ENCODE results near the gene INPP5K.

INPP5K gene

GRCh38 chr17:1559047-1560043 lies 42.9 kb upstream of the INPP5K start:
- H3K36me3 ChIP-seq (ENCODE audit: control insufficient read depth in 1 of 2, insufficient read depth in 2 of 2, low read length in 2 of 2), result peaks cover 11 to 13% of the 10 kb centered on the region in 2 experiments
- no CpG with 5 or more reads among the region's 10 CpGs for WGBS (ENCODE audit: extremely low coverage, insufficient coverage, insufficient read length)
- H3K4me2 ChIP-seq (ENCODE audit: low read length), result no peak overlapping the region
- H4K8ac ChIP-seq (ENCODE audit: low read depth, low read length), result no peak overlapping the region
- no peak overlapping the region for H3K14ac ChIP-seq (ENCODE audit: low read length)
- H2AFZ ChIP-seq (ENCODE audit: insufficient read depth, low read length, poor library complexity), result no peak overlapping the region
- no peak overlapping the region for H2BK5ac ChIP-seq (ENCODE audit: low read depth, low read length, poor library complexity)
- H3K79me1 ChIP-seq (ENCODE audit: low read length), result peaks cover 12% of the 10 kb centered on the region
- peak overlapping the region; percentile 32 for H3K27ac ChIP-seq (ENCODE audit: low read depth, low read length)
- no peak overlapping the region for H3K4me3 ChIP-seq (ENCODE audit: low read depth, low read length)
- no peak overlapping the region for H2BK12ac ChIP-seq (ENCODE audit: low read length)
- H3K4me1 ChIP-seq (ENCODE audit: control insufficient read depth in 1 of 2, insufficient read depth in 2 of 2, low read length in 2 of 2), result peaks cover 28 to 38% of the 10 kb centered on the region in 2 experiments
- H2BK120ac ChIP-seq (ENCODE audit: insufficient read depth, low read length, poor library complexity), result no peak overlapping the region
- H4K91ac ChIP-seq (ENCODE audit: low read depth, low read length), result no peak overlapping the region
- no peaks in the 10 kb centered on the region for H3K9me3 ChIP-seq (ENCODE audit: insufficient read depth, low read depth, low read length)
- H3K27me3 ChIP-seq (ENCODE audit: insufficient read depth, low read length), result no peaks in the 10 kb centered on the region
- no peak overlapping the region for H3K23ac ChIP-seq (ENCODE audit: low read length)
- H4K12ac ChIP-seq (ENCODE audit: low read depth, low read length), result no peak overlapping the region
- no peak overlapping the region for H3K9ac ChIP-seq (ENCODE audit: low read length)
- no peak overlapping the region for H3K18ac ChIP-seq (ENCODE audit: low read length)
- peak overlapping the region; percentile 34 for H3K4ac ChIP-seq (ENCODE audit: low read depth, low read length)
- H3K79me2 ChIP-seq (ENCODE audit: control insufficient read depth, insufficient read depth, low read length, poor library complexity), result peaks cover 26% of the 10 kb centered on the region
- DNase-seq, result no peak
- no peak overlapping the region for H2AK5ac ChIP-seq (ENCODE audit: low read length)

DNA sequence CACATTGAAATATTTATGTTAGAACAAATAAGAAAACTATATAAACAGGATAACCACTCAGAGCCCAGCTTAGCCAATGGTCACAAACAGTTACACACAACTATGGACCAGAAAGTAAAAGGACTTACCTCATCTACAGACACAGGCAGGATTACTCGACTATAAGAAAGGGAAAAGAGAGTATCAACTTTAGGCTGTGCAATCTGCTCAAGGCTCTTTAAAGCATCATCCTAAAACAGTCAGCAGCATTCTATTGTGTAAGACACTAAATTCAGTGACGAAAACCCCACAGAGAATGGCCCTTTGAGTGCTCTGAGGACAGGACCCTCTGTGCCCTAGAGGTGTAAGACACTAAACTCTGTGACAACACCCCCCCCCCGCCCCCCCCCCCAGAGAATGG lies 42.0 kb upstream of the INPP5K start:
- Histone ChIP-seq H3K27ac (ENCODE audit: low read depth, low read length) (no peak overlapping the region), H3K9me3 (ENCODE audit: insufficient read depth, low read depth, low read length) (no peaks in the 10 kb centered on the region), H4K91ac (ENCODE audit: low read depth, low read length) (no peak overlapping the region), H2BK12ac (ENCODE audit: low read length) (no peak overlapping the region), H3K36me3 (ENCODE audit: control insufficient read depth in 1 of 2, insufficient read depth in 2 of 2, low read length in 2 of 2) (peaks cover 11 to 17% of the 10 kb centered on the region in 2 experiments), H3K79me1 (ENCODE audit: low read length) (peaks cover 12% of the 10 kb centered on the region), H3K9ac (ENCODE audit: low read length) (no peak overlapping the region), H3K27me3 (ENCODE audit: insufficient read depth, low read length) (no peaks in the 10 kb centered on the region), H2AFZ (ENCODE audit: insufficient read depth, low read length, poor library complexity) (no peak overlapping the region), H3K18ac (ENCODE audit: low read length) (no peak overlapping the region), H2BK120ac (ENCODE audit: insufficient read depth, low read length, poor library complexity) (no peak overlapping the region), H4K12ac (ENCODE audit: low read depth, low read length) (no peak overlapping the region), H2BK5ac (ENCODE audit: low read depth, low read length, poor library complexity) (no peak overlapping the region), H3K14ac (ENCODE audit: low read length) (no peak overlapping the region), H3K4me1 (ENCODE audit: control insufficient read depth in 1 of 2, insufficient read depth in 2 of 2, low read length in 2 of 2) (peaks cover 33 to 44% of the 10 kb centered on the region in 2 experiments), H3K4me3 (ENCODE audit: low read depth, low read length) (no peak overlapping the region), H3K79me2 (ENCODE audit: control insufficient read depth, insufficient read depth, low read length, poor library complexity) (peaks cover 26% of the 10 kb centered on the region), H4K8ac (ENCODE audit: low read depth, low read length) (no peak overlapping the region), H2AK5ac (ENCODE audit: low read length) (no peak overlapping the region), H3K4ac (ENCODE audit: low read depth, low read length) (no peak overlapping the region), H3K23ac (ENCODE audit: low read length) (no peak overlapping the region), H3K4me2 (ENCODE audit: low read length) (no peak overlapping the region)
- no peak for DNase-seq
- WGBS (ENCODE audit: extremely low coverage, insufficient coverage, insufficient read length), result no CpG with 5 or more reads among the region's 3 CpGs

DNA sequence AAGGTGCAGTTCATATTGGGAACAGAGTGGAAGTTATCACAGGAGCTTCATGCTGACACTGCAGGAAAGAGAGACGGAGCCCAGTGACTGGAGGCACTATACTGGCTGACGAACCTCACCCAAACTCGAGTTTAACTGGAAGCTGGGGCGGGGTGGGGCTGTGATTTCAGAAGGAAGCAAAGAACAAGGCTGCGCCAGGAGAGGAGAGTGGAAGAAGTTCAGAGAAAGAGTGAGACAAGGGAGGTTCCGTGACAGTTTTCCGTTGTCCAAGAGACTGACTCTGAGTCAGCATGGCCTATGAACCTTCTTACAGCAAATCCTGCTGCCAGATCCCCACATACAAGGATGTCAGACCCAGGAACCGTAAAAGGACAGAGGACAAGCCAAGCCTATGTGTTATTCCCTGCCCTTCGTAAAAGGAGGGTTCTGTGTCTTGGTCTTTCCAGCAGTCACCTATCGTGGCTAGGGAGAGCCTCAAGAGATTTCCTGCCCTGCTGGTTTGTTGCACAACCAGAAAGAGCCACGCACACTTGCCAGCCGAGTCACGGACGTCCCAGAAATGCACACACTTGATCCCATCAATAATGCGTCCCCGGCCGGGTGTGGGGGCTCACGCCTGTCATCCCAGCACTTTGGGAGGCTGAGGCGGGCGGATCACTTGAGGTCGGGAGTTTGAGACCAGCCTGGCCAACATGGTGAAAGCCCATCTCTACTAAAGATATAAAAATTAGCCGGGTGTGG lies 41.1 kb upstream of the INPP5K start:
- Histone ChIP-seq H2AFZ (ENCODE audit: insufficient read depth, low read length, poor library complexity) (no peak overlapping the region), H3K4me3 (ENCODE audit: low read depth, low read length) (no peak overlapping the region), H3K36me3 (ENCODE audit: control insufficient read depth in 1 of 2, insufficient read depth in 2 of 2, low read length in 2 of 2) (peaks cover 15 to 22% of the 10 kb centered on the region in 2 experiments), H3K27me3 (ENCODE audit: insufficient read depth, low read length) (no peaks in the 10 kb centered on the region), H3K14ac (ENCODE audit: low read length) (no peak overlapping the region), H3K9me3 (ENCODE audit: insufficient read depth, low read depth, low read length) (no peaks in the 10 kb centered on the region), H3K4me2 (ENCODE audit: low read length) (no peak overlapping the region), H3K27ac (ENCODE audit: low read depth, low read length) (no peak overlapping the region), H3K4ac (ENCODE audit: low read depth, low read length) (no peak overlapping the region), H4K91ac (ENCODE audit: low read depth, low read length) (no peak overlapping the region), H3K79me1 (ENCODE audit: low read length) (peaks cover 9% of the 10 kb centered on the region), H2BK120ac (ENCODE audit: insufficient read depth, low read length, poor library complexity) (no peak overlapping the region), H2AK5ac (ENCODE audit: low read length) (no peak overlapping the region), H3K18ac (ENCODE audit: low read length) (no peak overlapping the region), H4K8ac (ENCODE audit: low read depth, low read length) (no peak overlapping the region), H4K12ac (ENCODE audit: low read depth, low read length) (no peak overlapping the region), H3K23ac (ENCODE audit: low read length) (no peak overlapping the region), H3K9ac (ENCODE audit: low read length) (no peak overlapping the region), H3K4me1 (ENCODE audit: control insufficient read depth in 1 of 2, insufficient read depth in 2 of 2, low read length in 2 of 2) (peaks cover 34 to 49% of the 10 kb centered on the region in 2 experiments), H3K79me2 (ENCODE audit: control insufficient read depth, insufficient read depth, low read length, poor library complexity) (peaks cover 26% of the 10 kb centered on the region), H2BK5ac (ENCODE audit: low read depth, low read length, poor library complexity) (no peak overlapping the region), H2BK12ac (ENCODE audit: low read length) (no peak overlapping the region)
- DNase-seq, result peak; percentile 54 to 72
- WGBS (ENCODE audit: extremely low coverage, insufficient coverage, insufficient read length), result no CpG with 5 or more reads among the region's 22 CpGs

DNA sequence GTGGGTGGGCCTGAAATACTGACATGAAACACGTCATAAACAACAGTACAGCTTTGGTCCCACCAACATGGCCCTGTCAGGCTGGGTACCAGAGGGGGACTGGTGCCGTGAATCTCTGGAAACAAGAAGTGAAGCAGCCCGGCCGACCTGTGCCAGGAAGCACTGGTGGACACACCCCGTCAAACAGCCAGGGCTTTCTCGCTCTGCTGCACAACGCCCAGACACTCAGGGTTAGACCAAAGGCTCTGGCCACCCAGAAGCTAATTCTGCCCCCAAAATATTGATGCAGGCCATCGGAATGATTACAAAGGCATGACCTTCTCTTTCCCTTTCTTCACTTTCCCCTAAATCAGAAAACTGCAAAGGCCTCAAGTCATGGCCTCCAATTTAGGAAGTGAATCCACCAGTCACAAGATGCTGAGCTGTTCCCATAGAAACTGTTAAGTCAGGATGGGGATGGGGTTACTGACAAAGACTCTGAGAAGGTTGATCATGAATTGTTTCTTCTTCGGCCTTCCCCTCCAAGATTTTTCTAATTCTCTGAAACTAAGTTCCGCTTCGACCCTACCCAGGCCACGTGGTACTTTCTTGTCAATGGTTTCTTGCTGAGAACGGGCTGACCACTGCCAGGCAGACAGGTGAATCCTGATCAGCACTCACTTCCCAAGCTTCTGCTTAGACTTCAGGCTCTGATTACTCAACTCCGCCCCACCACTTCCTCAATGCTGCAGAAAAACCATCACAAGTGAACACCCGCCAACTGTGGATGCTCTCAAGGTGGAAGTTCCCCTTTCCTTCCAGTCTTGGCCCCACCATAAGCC lies 39.4 kb upstream of the INPP5K start:
- no peak overlapping the region for H2BK120ac ChIP-seq (ENCODE audit: insufficient read depth, low read length, poor library complexity)
- H2AK5ac ChIP-seq (ENCODE audit: low read length), result no peak overlapping the region
- H3K23ac ChIP-seq (ENCODE audit: low read length), result no peak overlapping the region
- no peaks in the 10 kb centered on the region for H3K9me3 ChIP-seq (ENCODE audit: insufficient read depth, low read depth, low read length)
- H3K27me3 ChIP-seq (ENCODE audit: insufficient read depth, low read length), result no peaks in the 10 kb centered on the region
- H3K4me3 ChIP-seq (ENCODE audit: low read depth, low read length), result no peak overlapping the region
- no peak overlapping the region for H3K4me2 ChIP-seq (ENCODE audit: low read length)
- no peak overlapping the region for H4K12ac ChIP-seq (ENCODE audit: low read depth, low read length)
- H3K18ac ChIP-seq (ENCODE audit: low read length), result peak overlapping the region; percentile 49
- no peak for DNase-seq
- peaks cover 25 to 33% of the 10 kb centered on the region in 2 experiments for H3K36me3 ChIP-seq (ENCODE audit: control insufficient read depth in 1 of 2, insufficient read depth in 2 of 2, low read length in 2 of 2)
- no peak overlapping the region for H2BK12ac ChIP-seq (ENCODE audit: low read length)
- H4K91ac ChIP-seq (ENCODE audit: low read depth, low read length), result no peak overlapping the region
- H3K79me1 ChIP-seq (ENCODE audit: low read length), result peaks cover 2% of the 10 kb centered on the region
- WGBS (ENCODE audit: extremely low coverage, insufficient coverage, insufficient read length), result no CpG with 5 or more reads among the region's 15 CpGs
- no peak overlapping the region for H3K27ac ChIP-seq (ENCODE audit: low read depth, low read length)
- H3K4ac ChIP-seq (ENCODE audit: low read depth, low read length), result no peak overlapping the region
- no peak overlapping the region for H3K14ac ChIP-seq (ENCODE audit: low read length)
- no peak overlapping the region for H3K9ac ChIP-seq (ENCODE audit: low read length)
- H2AFZ ChIP-seq (ENCODE audit: insufficient read depth, low read length, poor library complexity), result no peak overlapping the region
- peaks cover 28 to 41% of the 10 kb centered on the region in 2 experiments for H3K4me1 ChIP-seq (ENCODE audit: control insufficient read depth in 1 of 2, insufficient read depth in 2 of 2, low read length in 2 of 2)
- peaks cover 11% of the 10 kb centered on the region for H3K79me2 ChIP-seq (ENCODE audit: control insufficient read depth, insufficient read depth, low read length, poor library complexity)
- H2BK5ac ChIP-seq (ENCODE audit: low read depth, low read length, poor library complexity), result no peak overlapping the region
- no peak overlapping the region for H4K8ac ChIP-seq (ENCODE audit: low read depth, low read length)

Measured in trophoblast cell (in vitro differentiated cells and primary cell).